Panc1 (cell line): ENCODE measurements around the gene CNTRL. TPM values are rescaled to one million over a fixed set of nuclear protein-coding genes. Genes with fewer than 3 reads are reported as not detected.

Experiments
- ATAC-seq: fragments of 200-7000 bp; cut with Tn5 transposase; 2 replicates; pipeline ENCODE4 v1.9.1; 2020; ENCODE audit warnings: mild to moderate bottlenecking, moderate library complexity
- BruUV-seq: library from RNA; stranded (reverse); fragments of 400-500 nt; replicated peaks from 2 replicates; lab custom pipeline; 2021; lab: Mats Ljungman, UMichigan
- CTCF ChIA-PET: fragments of 300-600 bp; sonication (Branson Sonifier 250); formaldehyde crosslinking; loops from one replicate; lab custom pipeline; 2022; ENCODE audit warnings: antibody characterized with exemption; lab: Charles Lee
- POLR2A ChIA-PET: fragments of 300-600 bp; sonication (Branson Sonifier 250); formaldehyde crosslinking; loops from one replicate; lab custom pipeline; 2022; ENCODE audit warnings: antibody characterized with exemption; lab: Charles Lee
- DNase-seq: peaks from one replicate; pipeline ENCODE4 v3.0.0-alpha.2; 2010; ENCODE audit warnings: low read depth, low spot score
- H3K27ac ChIP-seq: 2 replicates; pipeline ENCODE4 v1.5.1; 2011; ENCODE audit warnings: mild to moderate bottlenecking, low read length, inconsistent platforms
- H3K27me3 ChIP-seq: fragments of 200-500 bp; sonication (Bioruptor generic); 2 replicates; pipeline ENCODE4 v1.6.0; 2014; ENCODE audit warnings: low read length, inconsistent platforms; ENCODE audit not compliant: control insufficient read depth, insufficient read depth
- H3K36me3 ChIP-seq: fragments of 200-500 bp; sonication (Bioruptor generic); 2 replicates; pipeline ENCODE4 v1.5.1; 2014; ENCODE audit warnings: inconsistent platforms, mild to moderate bottlenecking, low read length, moderate library complexity; ENCODE audit not compliant: control insufficient read depth, insufficient read depth
- H3K4me1 ChIP-seq: 2 replicates; pipeline ENCODE4 v1.5.1; 2011; ENCODE audit warnings: inconsistent platforms, mild to moderate bottlenecking, low read length, moderate library complexity; ENCODE audit not compliant: control insufficient read depth, insufficient read depth
- H3K4me3 ChIP-seq, 2 experiments: 2 replicates each; pipeline ENCODE4 v1.5.1; 2011 to 2012; ENCODE audit warnings: low read depth in 2 of 2, low read length in 2 of 2, mild to moderate bottlenecking in 2 of 2, inconsistent platforms in 1 of 2, moderate library complexity in 1 of 2
- H3K9me3 ChIP-seq: fragments of 200-500 bp; sonication (Bioruptor generic); 2 replicates; pipeline ENCODE4 v1.5.1; 2014; ENCODE audit warnings: low read depth, mild to moderate bottlenecking, inconsistent platforms, low read length, moderate library complexity; ENCODE audit not compliant: control insufficient read depth, insufficient read depth
- CTCF ChIP-seq: fragments of 450-650 bp; IDR thresholded peaks from 2 replicates; pipeline ENCODE4 v1.5.1; 2017; ENCODE audit warnings: mild to moderate bottlenecking
- POLR2AphosphoS5 ChIP-seq: IDR thresholded peaks from 2 replicates; pipeline ENCODE4 v1.6.1; 2012; ENCODE audit warnings: mild to moderate bottlenecking, low read depth, low read length, moderate library complexity
- REST ChIP-seq, 2 experiments: IDR thresholded peaks; 2 replicates each; pipeline ENCODE4 v1.6.1; 2011 to 2012; ENCODE audit warnings: low read depth in 2 of 2, control low read depth in 1 of 2, low read length in 1 of 2, mild to moderate bottlenecking in 1 of 2, moderate library complexity in 1 of 2; ENCODE audit not compliant: insufficient read depth in 1 of 2
- SIN3A ChIP-seq: IDR thresholded peaks from 2 replicates; pipeline ENCODE4 v1.6.1; 2012; ENCODE audit warnings: low read depth, mild to moderate bottlenecking, low read length, moderate library complexity, borderline replicate concordance; ENCODE audit not compliant: insufficient read depth
- TCF7L2 ChIP-seq: IDR thresholded peaks from 2 replicates; pipeline ENCODE4 v1.6.1; 2011; ENCODE audit warnings: mild to moderate bottlenecking, low read depth, low read length, inconsistent platforms
- in situ Hi-C: cut with HindIII; loops from 2 replicates; pipeline ENCODE4 v1.10.0; 2016; ENCODE audit warnings: low sequenced_read_pairs, low pct_unique_long_range_greater_than_20kb
- intact Hi-C: fragments of 100-400 bp; cut with micrococcal nuclease; formaldehyde crosslinking; loops from one replicate; pipeline ENCODE4 v1.10.0; 2022; ENCODE audit not compliant: unreplicated experiment
- total RNA-seq: library from RNA; stranded (reverse); gene quantifications from one replicate; pipeline ENCODE4 v1.2.1, GENCODE V29; 2021; ENCODE audit not compliant: unreplicated experiment

Gene CNTRL
- total RNA-seq, 1 experiment from 2014 or later, result 11.5 TPM

GRCh38 chr9:121204121-121204520, 129.4 kb downstream of the CNTRL start:
- H3K27me3 ChIP-seq, result no peaks in the 10 kb centered on the region
- DNase-seq, result no peak
- no peak overlapping the region for H3K4me3 ChIP-seq
- peaks cover 2% of the 10 kb centered on the region; the same call in 1 of the 2 replicates for H3K36me3 ChIP-seq
- H3K9me3 ChIP-seq, result no peaks in the 10 kb centered on the region
- CTCF ChIA-PET, result no interaction called here
- BruUV-seq, result no TSS peak
- no peak overlapping the region for H3K27ac ChIP-seq
- in situ Hi-C loops (no loop called here), intact Hi-C loops (no loop called here)
- peaks cover 4% of the 10 kb centered on the region for H3K4me1 ChIP-seq
- no peak for TF ChIP-seq SIN3A
- TF ChIP-seq CTCF, result no peak
- no peak for TF ChIP-seq TCF7L2
- no peak for TF ChIP-seq REST (IDR thresholded peaks at IDR 0.05; ENCODE audit: insufficient read depth in 1 of 2, low read depth in 2 of 2, low read length in 1 of 2)
- no peak for TF ChIP-seq POLR2AphosphoS5
- ATAC-seq, result no peak
- POLR2A ChIA-PET, result no interaction called here

- Histone ChIP-seq H3K4me3 (no peak overlapping the region), H3K9me3 (no peaks in the 10 kb centered on the region), H3K27ac (no peak overlapping the region), H3K36me3 (peaks cover 2% of the 10 kb centered on the region; the same call in 1 of the 2 replicates), H3K27me3 (no peaks in the 10 kb centered on the region), H3K4me1 (peaks cover 3% of the 10 kb centered on the region)
- no TSS peak for BruUV-seq
- ATAC-seq (no peak), DNase-seq (no peak)
- CTCF ChIA-PET, result no interaction called here
- no peak for TF ChIP-seq CTCF
- no peak for TF ChIP-seq POLR2AphosphoS5
- TF ChIP-seq REST (IDR thresholded peaks at IDR 0.05; ENCODE audit: insufficient read depth in 1 of 2, low read depth in 2 of 2, low read length in 1 of 2), result no peak
- TF ChIP-seq TCF7L2, result no peak
- TF ChIP-seq SIN3A, result no peak
- intact Hi-C loops (no loop called here), in situ Hi-C loops (no loop called here)
- POLR2A ChIA-PET, result no interaction called here
These were observed 129.9 kb downstream of the CNTRL start for GRCh38 chr9:121204611-121205010.
